Measurements from ENCODE around the gene APP.

The APP gene

GRCh38 chr21:25897383-25897782 is 273.2 kb downstream of the APP start:
- no peak for DNase-seq

DNA sequence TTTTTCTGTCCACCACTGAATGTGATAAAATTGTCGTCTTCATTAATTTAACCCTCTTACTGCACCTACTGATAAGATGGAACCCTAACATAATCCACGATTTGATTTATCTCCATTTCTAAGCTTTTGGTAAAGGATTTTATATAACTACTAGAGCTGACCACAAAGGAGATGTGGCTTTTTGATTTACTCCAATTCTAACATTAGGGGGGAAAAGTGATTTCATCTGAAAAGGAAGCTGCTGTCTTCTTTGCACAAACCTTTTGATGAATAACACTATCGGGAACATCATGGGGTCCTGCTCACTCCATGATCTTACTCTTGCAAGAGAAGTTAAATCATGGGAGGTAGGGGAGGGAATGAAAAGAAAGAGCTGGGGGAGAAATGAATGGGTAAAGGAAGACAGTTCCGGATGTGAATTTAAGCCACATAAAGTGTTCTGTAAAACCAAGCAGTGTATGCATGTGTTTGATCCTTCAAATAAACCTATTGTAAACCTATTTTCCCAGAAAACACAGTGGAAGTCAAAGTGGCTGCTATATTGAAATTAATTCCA is 274.0 kb downstream of the APP start:
- no peak for DNase-seq

DNA sequence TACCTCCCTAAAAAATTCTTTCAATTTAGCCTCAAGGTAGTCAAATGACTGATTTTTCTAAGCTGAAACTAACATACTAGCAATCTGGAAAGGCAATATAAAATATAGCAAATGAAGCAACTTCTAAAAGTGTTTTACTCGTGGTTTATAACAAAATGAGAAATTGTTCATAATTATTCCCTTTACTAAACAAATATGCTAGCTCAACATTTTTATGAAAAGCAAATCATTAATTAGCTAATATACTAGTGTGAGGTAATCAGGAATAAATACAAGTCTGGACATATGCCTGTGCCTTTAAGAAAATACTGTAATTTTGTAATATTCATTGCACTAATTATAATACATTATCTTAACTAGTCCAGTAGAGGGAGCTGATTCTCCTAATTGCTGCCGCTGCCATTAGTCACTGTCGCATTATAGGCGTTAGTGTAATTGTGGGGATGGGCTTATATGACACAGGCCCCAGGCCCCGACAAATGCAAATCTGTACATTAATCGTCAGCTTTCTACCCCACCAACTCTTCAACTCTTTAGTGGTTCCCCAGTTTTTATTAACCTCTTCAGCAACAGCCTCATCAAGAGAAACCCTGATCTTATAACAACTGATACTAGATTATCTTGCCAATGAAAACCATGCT is 274.9 kb downstream of the APP start:
- no peak for DNase-seq

GRCh38 chr21:25893191-25893590 is 277.4 kb downstream of the APP start:
- no peak for DNase-seq

DNA sequence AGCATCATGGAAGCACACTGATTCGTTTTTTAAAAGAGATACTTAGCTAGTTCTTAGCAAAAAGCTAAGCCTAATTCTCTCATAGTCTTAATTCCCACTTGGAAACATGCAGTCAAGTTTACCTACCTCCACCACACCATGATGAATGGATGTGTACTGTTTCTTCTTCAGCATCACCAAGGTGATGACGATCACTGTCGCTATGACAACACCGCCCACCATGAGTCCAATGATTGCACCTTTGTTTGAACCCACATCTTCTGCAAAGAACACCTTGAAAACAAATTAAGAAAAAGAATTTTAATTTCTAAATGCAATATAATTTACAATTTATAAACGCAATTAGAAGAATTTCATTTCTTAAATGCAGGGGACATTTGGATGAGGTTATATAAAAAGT is 279.0 kb downstream of the APP start:
- no peak for DNase-seq

- no peak for DNase-seq
Measured at GRCh38 chr21:25890001-25890400, 280.6 kb downstream of the APP start.

DNA sequence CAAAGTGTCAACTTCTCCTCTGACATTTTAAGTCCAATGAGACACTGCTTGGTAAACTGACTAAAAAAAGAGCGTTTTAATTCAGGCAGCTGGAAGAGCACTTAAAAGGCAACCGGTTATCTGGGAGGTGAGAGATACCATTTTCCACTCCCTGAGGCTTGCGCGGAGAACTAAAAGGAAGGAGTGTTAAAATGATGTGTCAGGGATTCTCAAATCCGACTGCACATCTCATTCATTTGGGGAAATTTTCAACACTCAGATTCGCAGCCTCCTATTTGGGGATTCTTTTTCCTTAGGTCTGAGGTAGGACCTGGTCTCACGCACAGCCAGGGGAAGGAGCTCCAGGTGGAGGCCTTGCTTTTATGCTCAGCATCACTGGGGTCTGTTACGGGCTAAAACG is 281.9 kb downstream of the APP start:
- no peak for DNase-seq

DNA sequence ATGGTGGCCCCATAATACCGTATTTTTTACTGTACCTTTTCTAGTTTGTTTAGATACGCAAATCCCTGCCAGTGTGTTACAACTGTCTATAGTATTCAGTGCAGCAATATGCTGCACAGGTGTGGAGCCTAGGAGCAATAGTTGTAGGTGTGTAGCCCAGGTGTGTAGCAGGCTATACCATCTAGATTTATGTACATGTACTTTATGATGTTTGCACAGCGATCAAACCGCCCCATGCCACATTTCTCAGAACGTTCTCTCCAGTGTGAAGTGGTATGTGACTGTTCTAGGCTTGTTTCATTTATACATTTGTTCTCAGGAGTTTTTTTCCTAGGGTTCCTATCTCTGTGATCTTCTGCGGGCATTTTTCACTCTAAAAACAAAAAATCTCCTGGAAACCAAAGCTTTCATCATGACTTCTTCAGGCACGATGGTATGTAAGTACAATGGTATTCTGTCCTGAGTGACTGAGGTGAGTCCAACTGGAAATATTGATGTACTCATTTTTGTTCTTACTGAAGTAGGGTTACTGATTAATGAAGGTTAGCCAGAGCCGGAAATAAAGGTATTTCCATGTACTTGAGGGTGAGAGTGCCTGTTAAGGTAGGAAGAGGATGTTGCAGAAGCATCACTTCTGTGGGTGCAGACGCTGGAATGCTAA is 282.8 kb downstream of the APP start:
- DNase-seq = no peak

GRCh38 chr21:25887166-25887565 is 283.4 kb downstream of the APP start:
- no peak for DNase-seq

DNA sequence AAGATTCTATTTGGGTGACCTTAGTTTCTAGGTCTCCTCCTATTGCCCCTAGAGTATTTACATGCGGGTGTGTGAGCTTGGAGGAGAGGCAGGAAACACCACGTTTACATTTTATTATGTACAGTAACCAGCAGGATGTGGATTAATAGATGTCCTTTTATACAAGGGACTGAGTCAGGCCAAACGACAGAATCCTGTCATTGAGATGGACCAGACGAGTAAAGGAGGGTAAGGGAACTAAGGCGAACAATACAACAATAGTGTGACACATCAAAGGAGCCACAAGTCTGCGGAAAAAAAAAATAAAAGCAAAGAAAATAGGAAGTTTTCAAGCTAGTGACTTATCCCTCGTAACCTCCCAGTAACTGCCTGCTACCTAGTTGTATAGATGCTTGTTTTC is 284.7 kb downstream of the APP start:
- DNase-seq = no peak

DNA sequence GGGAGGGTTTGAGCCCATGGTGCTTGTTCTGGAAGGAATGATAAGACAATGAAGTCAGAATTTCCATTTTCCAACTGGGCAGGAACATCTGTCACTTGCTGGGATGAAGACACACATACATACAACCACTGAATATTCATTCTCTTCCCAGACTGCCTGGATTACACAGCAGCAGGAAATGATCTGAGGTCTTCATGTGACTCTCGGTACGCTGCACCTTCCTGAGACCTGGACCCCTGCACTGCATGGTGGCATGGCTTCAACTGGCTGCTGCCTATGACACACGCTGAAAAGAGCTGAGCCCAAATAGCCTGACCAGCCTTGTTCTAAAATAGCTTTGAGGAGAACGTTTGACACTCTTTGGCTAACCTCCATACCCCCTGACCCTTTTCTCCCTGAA is 285.2 kb downstream of the APP start:
- DNase-seq = no peak

DNA sequence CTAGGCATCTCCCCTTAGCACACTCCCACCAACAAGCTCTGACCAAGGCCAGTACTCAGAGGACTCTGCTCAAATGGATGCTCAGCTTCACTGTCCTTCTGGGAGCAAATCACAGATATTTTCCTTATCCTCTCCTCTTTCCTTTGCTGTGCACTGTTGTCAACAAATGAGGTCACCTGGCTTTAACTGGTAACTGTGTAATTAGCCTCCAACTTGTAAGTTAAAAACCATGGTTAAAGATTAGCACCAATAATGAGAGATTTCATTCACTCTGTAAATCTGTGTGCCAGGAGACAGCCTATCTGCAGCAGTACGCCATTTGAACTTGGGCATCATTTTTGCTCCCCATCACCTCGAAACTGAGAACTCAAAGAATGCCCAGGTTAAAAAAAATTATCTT is 286.3 kb downstream of the APP start:
- no peak for DNase-seq

GRCh38 chr21:25881524-25882376 is 288.8 kb downstream of the APP start:
- DNase-seq = no peak

DNA sequence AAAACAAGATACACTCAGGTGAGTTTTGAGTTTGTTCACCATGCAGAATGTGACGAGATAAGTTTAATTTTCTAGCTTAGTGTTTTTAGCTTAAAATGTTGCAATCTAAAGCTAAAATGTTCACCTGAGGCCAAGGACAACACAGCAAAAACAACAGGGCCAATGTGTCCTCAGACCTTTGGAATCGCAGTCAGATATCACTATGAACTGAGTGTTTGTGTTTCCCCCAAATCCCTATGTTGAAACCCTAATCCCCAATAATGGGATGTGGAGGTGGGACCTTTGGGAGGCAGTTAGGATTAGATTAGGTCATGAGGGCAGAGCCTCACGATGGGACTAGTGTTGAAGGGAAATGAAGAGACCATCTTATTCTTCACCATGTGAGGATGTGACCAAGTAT is 291.4 kb downstream of the APP start:
- DNase-seq = no peak

DNA sequence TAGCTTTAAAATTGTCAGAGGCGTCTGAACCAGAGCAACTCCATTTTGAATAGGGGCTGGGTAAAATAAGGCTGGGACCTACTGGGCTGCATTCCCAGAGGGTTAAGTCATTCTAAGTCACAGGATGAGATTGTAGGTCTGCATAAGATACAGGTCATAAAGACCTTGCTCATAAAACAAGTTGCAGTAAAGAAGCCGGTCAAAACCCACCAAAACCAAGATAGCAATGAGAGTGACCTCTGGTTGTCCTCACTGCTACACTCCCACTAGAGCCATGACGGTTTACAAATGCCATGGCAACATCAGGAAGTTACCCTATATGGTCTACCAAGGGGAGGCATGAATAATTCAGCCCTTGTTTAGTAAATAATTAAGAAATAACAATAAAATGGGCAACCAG is 292.2 kb downstream of the APP start:
- DNase-seq = no peak

DNA sequence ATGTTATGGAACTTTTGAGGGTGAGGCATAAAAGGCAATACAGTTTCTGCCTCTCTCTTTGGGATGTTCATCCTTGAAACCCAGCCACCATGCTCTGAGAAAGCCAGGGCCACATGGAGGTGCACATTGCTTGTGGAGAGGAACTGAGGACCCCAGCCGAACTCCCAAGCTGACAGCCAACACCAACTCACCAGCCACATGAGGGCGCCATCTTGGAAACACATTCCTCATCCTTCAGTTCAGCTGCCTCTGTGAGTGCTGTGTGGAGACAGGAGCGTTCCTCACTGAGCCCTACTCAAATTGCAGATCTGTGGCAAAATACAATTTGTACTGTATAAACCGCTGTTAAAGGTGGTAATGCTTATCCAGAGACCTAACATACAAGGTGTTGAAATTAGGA is 298.3 kb downstream of the APP start:
- no peak for DNase-seq

- no peak for DNase-seq
Measured at GRCh38 chr21:25871566-25871965, 299.0 kb downstream of the APP start.

DNA sequence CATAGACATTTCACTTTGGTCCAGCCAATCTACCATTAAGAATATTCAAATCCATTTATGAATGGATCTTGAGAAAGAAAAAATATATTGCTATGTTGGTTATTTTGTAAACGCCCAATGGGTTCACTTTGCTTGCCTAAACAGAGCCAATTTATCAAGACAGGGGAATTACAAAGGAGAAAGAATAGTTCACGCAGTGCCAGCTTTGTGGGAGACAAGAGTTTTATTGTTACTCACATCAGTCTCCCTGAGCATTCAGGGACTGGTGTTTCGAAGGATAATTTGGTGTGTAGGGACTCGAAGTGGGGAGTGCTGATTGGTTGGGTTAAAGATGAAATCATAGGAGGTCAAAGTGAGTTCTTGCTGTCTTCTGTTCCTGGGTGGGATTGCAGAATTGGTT is 300.5 kb downstream of the APP start:
- no peak for DNase-seq

GRCh38 chr21:25867061-25867460 is 303.5 kb downstream of the APP start:
- no peak for DNase-seq

- DNase-seq = no peak
Measured at GRCh38 chr21:25863747-25864146, 306.8 kb downstream of the APP start.

DNA sequence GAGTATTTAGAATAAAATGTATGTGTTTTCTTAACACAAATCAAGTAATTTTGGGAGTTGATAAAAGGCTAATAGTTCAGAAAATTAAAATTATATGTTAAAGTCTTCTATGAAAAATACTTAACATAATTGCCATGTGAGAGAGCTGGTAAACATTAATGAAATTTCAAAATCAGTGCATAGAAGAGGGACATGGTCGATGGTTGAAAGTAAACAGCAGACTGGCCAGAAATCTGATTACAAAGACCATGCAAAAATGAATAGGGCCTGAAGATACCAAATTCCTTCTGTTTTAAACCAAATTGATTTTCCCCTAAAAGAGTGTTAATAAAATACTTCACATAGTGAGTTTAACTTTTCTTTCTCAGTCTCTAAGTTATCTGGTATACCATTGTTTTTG is 307.5 kb downstream of the APP start:
- DNase-seq = no peak

- no peak for DNase-seq
Measured at GRCh38 chr21:25862596-25862995, 308.0 kb downstream of the APP start.

- DNase-seq = no peak
Measured at GRCh38 chr21:25862112-25862511, 308.5 kb downstream of the APP start.

All from cerebellar nuclear complex (tissue), 1 donor.